T-helper 1 cell treated with Interleukin-12 subunit alpha and Interleukin-12 subunit beta and Interleukin-4 antibody, amounts not matched to agents 30 μg/mL and 1 μg/mL, for 36 hours (primary cell): ENCODE measurements around the gene DNAJC15.

Experiments
- H3K27ac Mint-ChIP-seq: one replicate; pipeline ENCODE4 v1.8.0; 2021; ENCODE audit warnings: mild to moderate bottlenecking, mixed read lengths
- H3K27me3 Mint-ChIP-seq: one replicate; pipeline ENCODE4 v1.8.0; 2021; ENCODE audit warnings: low read depth, mixed read lengths
- H3K36me3 Mint-ChIP-seq: one replicate; pipeline ENCODE4 v1.8.0; 2021; ENCODE audit warnings: low read depth, mixed read lengths
- H3K4me1 Mint-ChIP-seq: one replicate; pipeline ENCODE4 v1.8.0; 2021; ENCODE audit warnings: low read depth, mixed read lengths
- H3K4me3 Mint-ChIP-seq: one replicate; pipeline ENCODE4 v1.8.0; 2021; ENCODE audit warnings: mild to moderate bottlenecking, moderate library complexity, mixed read lengths
- H3K9me3 Mint-ChIP-seq: one replicate; pipeline ENCODE4 v1.8.0; 2021; ENCODE audit warnings: mixed read lengths

The DNAJC15 gene

DNA sequence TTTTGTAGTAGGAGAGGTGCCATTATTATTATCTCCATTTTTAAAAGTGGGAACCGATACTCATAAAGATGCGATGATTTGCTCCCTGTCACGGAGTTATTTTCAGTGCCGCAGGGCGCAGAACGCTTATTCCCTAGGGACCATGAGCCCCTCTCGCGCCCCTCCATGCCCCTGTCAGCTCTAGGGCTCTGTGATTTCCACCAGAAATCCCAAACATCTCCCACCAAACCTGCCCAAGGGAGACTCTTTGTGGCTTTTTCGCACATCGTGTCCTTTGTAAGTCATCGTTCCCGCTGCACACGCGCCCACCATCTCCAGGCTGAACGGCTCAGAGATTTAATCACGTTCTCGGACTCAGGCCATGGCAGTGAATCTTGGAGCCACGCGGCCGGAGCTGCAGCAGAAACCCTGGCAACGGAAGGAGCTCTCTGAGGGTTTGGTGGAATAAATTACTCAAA, 105.1 kb downstream of the DNAJC15 start:
- no peaks in the 10 kb centered on the region for H3K36me3 Mint-ChIP-seq
- no peak overlapping the region for H3K27ac Mint-ChIP-seq
- H3K9me3 Mint-ChIP-seq = no peaks in the 10 kb centered on the region
- H3K27me3 Mint-ChIP-seq = peaks cover 9% of the 10 kb centered on the region
- H3K4me3 Mint-ChIP-seq = no peak overlapping the region
- peaks cover 11% of the 10 kb centered on the region for H3K4me1 Mint-ChIP-seq

- no peaks in the 10 kb centered on the region for H3K36me3 Mint-ChIP-seq
Measured at GRCh38 chr13:43129066-43129465, 105.7 kb downstream of the DNAJC15 start.

DNA sequence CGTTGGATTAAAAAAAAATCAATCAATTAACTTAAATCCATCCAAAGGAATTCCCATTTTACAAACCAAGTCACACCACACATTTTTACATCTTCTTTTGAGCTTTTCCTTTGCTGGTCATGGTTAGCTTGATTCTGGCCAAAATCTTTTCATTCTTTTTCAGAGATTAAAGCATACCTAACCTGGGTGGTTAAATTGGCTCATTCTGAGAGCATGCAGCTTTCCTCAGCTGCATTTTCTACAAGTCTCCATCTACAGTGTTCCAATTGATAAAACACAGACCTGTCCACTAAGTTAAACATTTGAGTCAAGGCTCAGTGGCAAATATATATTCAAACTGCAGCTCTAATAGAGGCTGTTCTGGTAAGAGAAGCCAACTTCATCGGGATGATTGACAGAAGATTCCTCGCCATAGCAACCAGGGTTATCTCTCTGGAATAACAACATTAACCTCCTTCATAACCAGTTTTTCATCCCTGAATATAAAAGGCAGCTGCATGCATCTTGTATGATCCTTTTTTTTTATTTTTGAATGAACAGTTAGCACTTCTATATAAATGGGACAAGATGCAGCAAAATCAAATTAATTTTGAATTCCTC, 106.2 kb downstream of the DNAJC15 start:
- Mint-ChIP-seq H3K4me1 (peaks cover 11% of the 10 kb centered on the region), H3K27me3 (peaks cover 12% of the 10 kb centered on the region), H3K4me3 (no peak overlapping the region), H3K27ac (no peak overlapping the region), H3K36me3 (no peaks in the 10 kb centered on the region), H3K9me3 (no peaks in the 10 kb centered on the region)

More at GRCh38 chr13:43129066-43129465, 105.7 kb downstream of the DNAJC15 start:
- Mint-ChIP-seq H3K4me1 (peaks cover 11% of the 10 kb centered on the region), H3K27me3 (peaks cover 12% of the 10 kb centered on the region), H3K4me3 (no peak overlapping the region), H3K27ac (no peak overlapping the region), H3K9me3 (no peaks in the 10 kb centered on the region)

DNA sequence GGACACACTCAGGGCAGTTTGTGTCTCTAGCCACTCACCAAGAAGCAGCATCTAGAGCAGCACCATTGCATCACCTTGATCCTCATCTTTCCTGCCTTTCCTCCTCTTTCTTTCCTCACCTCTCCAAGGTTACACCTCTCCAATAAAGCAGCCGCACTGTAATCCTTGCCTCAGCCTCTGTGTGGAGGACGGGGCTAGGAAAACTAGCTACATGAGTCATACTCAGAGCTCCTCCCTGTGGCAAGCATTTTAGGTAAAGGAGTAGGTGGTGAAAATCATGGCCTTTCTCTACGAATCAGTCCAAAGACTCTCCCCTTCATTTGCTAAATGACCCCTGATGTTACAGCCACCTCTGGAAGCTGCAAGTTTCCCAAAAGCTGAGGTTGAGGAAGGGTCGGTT, 108.9 kb downstream of the DNAJC15 start:
- Mint-ChIP-seq H3K27me3 (peaks cover 12% of the 10 kb centered on the region), H3K36me3 (no peaks in the 10 kb centered on the region), H3K4me3 (no peak overlapping the region), H3K4me1 (peaks cover 9% of the 10 kb centered on the region), H3K27ac (no peak overlapping the region), H3K9me3 (no peaks in the 10 kb centered on the region)

- Mint-ChIP-seq H3K4me1 (peaks cover 5% of the 10 kb centered on the region), H3K27me3 (peaks cover 17% of the 10 kb centered on the region), H3K4me3 (no peak overlapping the region), H3K9me3 (no peaks in the 10 kb centered on the region), H3K27ac (no peak overlapping the region), H3K36me3 (no peaks in the 10 kb centered on the region)
Measured at GRCh38 chr13:43132911-43133310, 109.5 kb downstream of the DNAJC15 start.

GRCh38 chr13:43133792-43134191, 110.4 kb downstream of the DNAJC15 start:
- H3K27me3 Mint-ChIP-seq = peaks cover 19% of the 10 kb centered on the region
- no peak overlapping the region for H3K4me3 Mint-ChIP-seq
- H3K9me3 Mint-ChIP-seq = no peaks in the 10 kb centered on the region
- H3K36me3 Mint-ChIP-seq = no peaks in the 10 kb centered on the region
- H3K27ac Mint-ChIP-seq = no peak overlapping the region
- H3K4me1 Mint-ChIP-seq = no peaks in the 10 kb centered on the region

- Mint-ChIP-seq H3K27me3 (peaks cover 14% of the 10 kb centered on the region), H3K36me3 (no peaks in the 10 kb centered on the region), H3K4me1 (no peaks in the 10 kb centered on the region), H3K27ac (no peak overlapping the region), H3K4me3 (no peak overlapping the region), H3K9me3 (no peaks in the 10 kb centered on the region)
Measured at GRCh38 chr13:43134868-43135267, 111.5 kb downstream of the DNAJC15 start.

- no peaks in the 10 kb centered on the region for H3K9me3 Mint-ChIP-seq
- H3K27me3 Mint-ChIP-seq = peaks cover 14% of the 10 kb centered on the region
- no peaks in the 10 kb centered on the region for H3K4me1 Mint-ChIP-seq
- no peak overlapping the region for H3K4me3 Mint-ChIP-seq
- no peaks in the 10 kb centered on the region for H3K36me3 Mint-ChIP-seq
- H3K27ac Mint-ChIP-seq = no peak overlapping the region
Measured at GRCh38 chr13:43135516-43135915, 112.1 kb downstream of the DNAJC15 start.

- no peaks in the 10 kb centered on the region for H3K36me3 Mint-ChIP-seq
- no peak overlapping the region for H3K27ac Mint-ChIP-seq
- H3K4me1 Mint-ChIP-seq = no peaks in the 10 kb centered on the region
- peaks cover 14% of the 10 kb centered on the region for H3K27me3 Mint-ChIP-seq
- H3K9me3 Mint-ChIP-seq = no peaks in the 10 kb centered on the region
- H3K4me3 Mint-ChIP-seq = no peak overlapping the region
Measured at GRCh38 chr13:43136920-43137575, 113.7 kb downstream of the DNAJC15 start.

GRCh38 chr13:43139211-43139610, 115.8 kb downstream of the DNAJC15 start:
- Mint-ChIP-seq H3K9me3 (no peaks in the 10 kb centered on the region), H3K27ac (no peak overlapping the region), H3K4me1 (no peaks in the 10 kb centered on the region), H3K27me3 (peaks cover 6% of the 10 kb centered on the region), H3K36me3 (no peaks in the 10 kb centered on the region), H3K4me3 (no peak overlapping the region)

GRCh38 chr13:43139921-43140320, 116.5 kb downstream of the DNAJC15 start:
- H3K27ac Mint-ChIP-seq = no peak overlapping the region

GRCh38 chr13:43140985-43141384, 117.6 kb downstream of the DNAJC15 start:
- H3K27ac Mint-ChIP-seq = no peak overlapping the region
- no peaks in the 10 kb centered on the region for H3K9me3 Mint-ChIP-seq
- no peaks in the 10 kb centered on the region for H3K4me1 Mint-ChIP-seq
- H3K27me3 Mint-ChIP-seq = peaks cover 9% of the 10 kb centered on the region
- H3K4me3 Mint-ChIP-seq = no peak overlapping the region
- H3K36me3 Mint-ChIP-seq = no peaks in the 10 kb centered on the region

More at GRCh38 chr13:43139921-43140320, 116.5 kb downstream of the DNAJC15 start:
- Mint-ChIP-seq H3K36me3 (no peaks in the 10 kb centered on the region), H3K9me3 (no peaks in the 10 kb centered on the region), H3K4me1 (no peaks in the 10 kb centered on the region), H3K4me3 (no peak overlapping the region), H3K27me3 (peaks cover 6% of the 10 kb centered on the region)

DNA sequence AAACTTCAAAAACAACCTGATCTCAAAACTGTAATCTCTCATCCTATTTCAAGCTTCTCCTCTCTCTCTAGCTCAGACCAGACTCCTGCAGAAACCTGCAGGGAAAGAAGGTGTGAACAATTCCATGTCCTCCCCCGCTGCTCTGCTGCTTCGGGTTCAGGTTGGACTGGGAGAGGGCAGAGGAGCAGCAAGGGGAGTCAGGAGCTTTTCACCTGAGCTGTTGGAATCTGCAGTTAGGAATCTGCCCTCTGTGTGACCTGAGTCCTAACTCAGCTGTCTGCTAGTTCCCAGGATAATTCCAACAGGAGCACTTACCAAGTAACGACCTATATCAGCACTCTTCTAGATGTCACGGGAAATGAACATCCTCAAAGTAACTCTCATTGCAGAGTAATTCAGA, 118.3 kb downstream of the DNAJC15 start:
- no peaks in the 10 kb centered on the region for H3K4me1 Mint-ChIP-seq
- H3K9me3 Mint-ChIP-seq = no peaks in the 10 kb centered on the region
- H3K27me3 Mint-ChIP-seq = peaks cover 16% of the 10 kb centered on the region
- H3K36me3 Mint-ChIP-seq = no peaks in the 10 kb centered on the region
- H3K27ac Mint-ChIP-seq = no peak overlapping the region
- H3K4me3 Mint-ChIP-seq = no peak overlapping the region

DNA sequence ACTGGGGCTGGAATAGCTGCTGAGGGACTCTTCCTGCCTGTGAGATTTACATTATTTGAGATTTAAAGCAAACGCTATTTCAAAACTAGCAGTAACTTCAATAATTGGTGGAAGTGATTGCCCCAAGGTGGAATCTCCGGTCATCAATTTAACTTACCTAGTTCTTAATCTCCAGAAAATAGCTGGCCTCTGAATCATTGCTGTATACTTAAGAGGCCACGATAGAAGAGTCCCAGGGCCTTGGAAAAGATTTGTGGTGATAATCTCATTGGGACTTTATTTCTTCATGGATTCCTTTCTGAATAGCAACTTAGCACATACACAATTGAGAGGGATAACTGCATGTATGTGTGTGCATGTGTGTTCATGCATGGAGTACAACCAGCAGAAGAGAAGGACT, 120.2 kb downstream of the DNAJC15 start:
- Mint-ChIP-seq H3K9me3 (no peaks in the 10 kb centered on the region), H3K4me3 (no peak overlapping the region), H3K27ac (no peak overlapping the region), H3K27me3 (peaks cover 11% of the 10 kb centered on the region), H3K36me3 (no peaks in the 10 kb centered on the region), H3K4me1 (no peaks in the 10 kb centered on the region)

DNA sequence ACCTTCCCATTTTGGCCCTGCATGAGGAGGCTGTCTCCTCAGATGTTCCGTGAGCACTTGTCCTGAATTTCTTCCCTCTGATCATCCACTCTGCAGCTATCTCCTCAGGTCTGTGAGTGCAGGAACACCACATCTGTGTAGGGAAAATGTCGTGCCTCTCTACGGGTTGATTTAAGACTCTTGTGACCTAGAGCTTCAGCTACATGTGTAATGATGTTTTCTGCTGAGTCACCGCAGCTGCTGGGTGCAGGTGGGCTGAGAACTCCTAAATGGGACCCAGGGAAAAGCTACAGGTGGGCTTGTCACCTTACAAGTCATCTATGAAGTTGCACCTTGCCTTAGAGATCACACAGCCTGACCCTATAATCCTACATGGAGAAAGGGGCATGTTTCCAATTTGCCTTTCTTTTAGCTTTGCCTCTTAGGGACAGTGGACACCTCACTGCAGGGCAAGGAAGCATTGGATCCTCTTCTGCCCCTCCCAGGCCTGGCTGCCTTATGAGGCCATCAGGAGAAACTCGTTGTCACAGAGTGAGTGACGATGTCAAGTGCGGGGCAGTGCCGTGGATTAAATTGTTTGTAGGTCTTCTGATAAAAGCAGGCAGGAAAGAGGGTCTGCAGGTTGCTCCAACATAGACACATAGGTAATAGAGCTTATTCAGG, 122.3 kb downstream of the DNAJC15 start:
- H3K9me3 Mint-ChIP-seq = no peaks in the 10 kb centered on the region
- no peak overlapping the region for H3K27ac Mint-ChIP-seq
- no peaks in the 10 kb centered on the region for H3K36me3 Mint-ChIP-seq
- H3K4me1 Mint-ChIP-seq = no peaks in the 10 kb centered on the region
- peaks cover 15% of the 10 kb centered on the region for H3K27me3 Mint-ChIP-seq
- H3K4me3 Mint-ChIP-seq = no peak overlapping the region
